IMR-90 (cell line): ENCODE data around the gene MYEOV.

Experiments used
- POLR2A ChIP-seq: IDR thresholded peaks from 2 replicates; pipeline ENCODE4 v1.6.1; 2012; ENCODE audit warnings: mild to moderate bottlenecking, low read depth, low read length
- USF2 ChIP-seq: fragments of 150-350 bp; IDR thresholded peaks from 2 replicates; pipeline ENCODE4 v1.6.1; 2017; ENCODE audit warnings: mild to moderate bottlenecking, antibody characterized with exemption, low read length, low read depth

- TF ChIP-seq USF2 = no peak
- no peak for TF ChIP-seq POLR2A
These were observed 9.9 kb upstream of the MYEOV start for GRCh38 chr11:69284081-69284511.
